Activated CD4-positive, alpha-beta T cell treated with anti-CD3 and anti-CD28 coated beads, Interleukin-2, Interleukin-6, amounts not matched to agents 100 ng/mL and 50 ng/mL, durations not matched to agents 16 hours and 8 hours (primary cell): Measurements from ENCODE around the gene ASB16.

Source experiments
- DNase-seq: peaks from one replicate; pipeline ENCODE4 v3.0.0-alpha.2; 2020

The ASB16 gene

DNA sequence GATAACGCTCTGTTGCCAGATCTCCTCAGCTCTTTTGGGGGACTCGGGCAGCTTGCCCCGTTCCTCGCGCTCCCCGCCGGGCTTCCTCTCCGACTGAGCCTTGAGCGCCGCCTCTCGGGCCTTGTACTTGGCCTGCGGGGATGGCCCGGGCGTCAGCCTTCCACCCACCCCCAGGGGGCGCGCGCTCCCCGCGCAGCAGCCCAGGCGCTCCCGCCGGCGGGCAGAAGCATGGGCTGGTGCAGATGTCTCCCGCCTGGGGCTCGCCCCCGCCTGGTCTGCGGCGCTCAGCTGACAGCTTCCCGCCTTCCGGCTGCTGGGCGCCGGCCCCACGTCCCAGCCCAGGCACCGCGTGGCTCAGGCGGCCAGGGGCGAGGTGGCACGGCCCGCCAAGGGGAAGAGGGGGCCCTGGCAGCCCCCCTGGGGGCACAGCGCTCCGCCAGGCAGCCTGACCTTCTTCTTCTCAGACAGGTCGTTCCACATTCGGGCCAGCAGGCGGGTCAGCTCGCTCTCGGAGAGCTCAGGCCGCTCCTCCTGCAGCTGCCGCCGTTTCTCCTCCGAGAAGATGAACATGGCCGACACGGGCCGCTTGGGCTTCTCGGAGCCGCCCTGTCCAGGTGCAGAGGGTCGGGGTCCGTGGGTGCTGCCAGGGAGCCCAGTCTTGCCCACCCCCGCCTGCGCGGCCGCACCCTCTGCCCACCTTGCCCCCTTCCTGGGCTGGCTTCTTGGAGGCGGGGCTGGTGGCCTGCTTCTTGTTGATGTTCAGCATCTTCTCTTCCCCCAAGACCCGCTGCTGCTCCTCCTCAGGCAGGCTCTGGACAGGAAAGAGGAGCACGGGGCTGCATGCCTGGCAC is 40.1 kb downstream of the ASB16 start:
- DNase-seq, result peak; percentile 95

- DNase-seq, result no peak
Measured at GRCh38 chr17:44211281-44212265, 41.1 kb downstream of the ASB16 start.

DNA sequence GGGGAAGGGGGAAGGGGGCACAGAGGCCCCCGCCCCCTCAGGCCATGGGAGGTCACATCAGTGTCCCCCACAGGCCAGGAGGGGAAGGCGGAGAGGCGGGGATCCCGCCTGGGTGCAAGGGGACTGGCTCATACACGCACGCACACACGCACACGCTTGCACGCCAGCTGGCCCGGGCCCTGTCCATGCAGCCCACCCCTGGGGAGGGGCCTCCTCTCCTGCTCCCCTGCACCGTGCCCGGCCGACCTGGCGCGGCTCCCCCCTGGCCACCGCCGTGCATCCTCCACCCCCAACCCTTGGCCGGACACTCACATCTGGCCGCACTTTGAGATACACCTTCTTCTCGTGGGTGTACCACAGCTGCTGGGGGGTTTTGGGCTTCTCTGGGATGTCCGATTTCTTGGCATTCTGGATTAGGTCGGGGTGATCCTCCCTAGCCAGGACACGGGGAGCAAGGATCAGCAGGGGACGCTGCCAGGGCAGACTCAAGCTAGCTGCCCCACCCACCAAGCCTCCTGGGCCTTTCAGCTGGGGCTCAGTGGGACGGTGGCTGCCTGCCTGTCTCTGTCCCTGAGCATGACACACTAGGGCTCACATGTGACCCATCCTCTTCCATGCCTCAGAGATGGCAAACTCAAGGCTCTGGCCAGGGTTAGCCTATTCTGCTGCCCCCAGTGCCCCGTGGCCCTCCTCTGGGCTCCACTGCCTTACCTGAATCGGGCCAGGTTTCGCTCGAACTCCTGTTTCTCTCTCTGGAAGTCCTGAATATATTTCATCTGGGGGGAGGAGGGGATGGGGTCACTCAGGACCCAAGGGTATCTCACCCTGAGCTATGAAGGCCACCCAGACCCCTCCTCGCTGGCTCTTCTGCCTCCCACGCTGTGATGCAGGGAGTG is 42.3 kb downstream of the ASB16 start:
- no peak for DNase-seq

DNA sequence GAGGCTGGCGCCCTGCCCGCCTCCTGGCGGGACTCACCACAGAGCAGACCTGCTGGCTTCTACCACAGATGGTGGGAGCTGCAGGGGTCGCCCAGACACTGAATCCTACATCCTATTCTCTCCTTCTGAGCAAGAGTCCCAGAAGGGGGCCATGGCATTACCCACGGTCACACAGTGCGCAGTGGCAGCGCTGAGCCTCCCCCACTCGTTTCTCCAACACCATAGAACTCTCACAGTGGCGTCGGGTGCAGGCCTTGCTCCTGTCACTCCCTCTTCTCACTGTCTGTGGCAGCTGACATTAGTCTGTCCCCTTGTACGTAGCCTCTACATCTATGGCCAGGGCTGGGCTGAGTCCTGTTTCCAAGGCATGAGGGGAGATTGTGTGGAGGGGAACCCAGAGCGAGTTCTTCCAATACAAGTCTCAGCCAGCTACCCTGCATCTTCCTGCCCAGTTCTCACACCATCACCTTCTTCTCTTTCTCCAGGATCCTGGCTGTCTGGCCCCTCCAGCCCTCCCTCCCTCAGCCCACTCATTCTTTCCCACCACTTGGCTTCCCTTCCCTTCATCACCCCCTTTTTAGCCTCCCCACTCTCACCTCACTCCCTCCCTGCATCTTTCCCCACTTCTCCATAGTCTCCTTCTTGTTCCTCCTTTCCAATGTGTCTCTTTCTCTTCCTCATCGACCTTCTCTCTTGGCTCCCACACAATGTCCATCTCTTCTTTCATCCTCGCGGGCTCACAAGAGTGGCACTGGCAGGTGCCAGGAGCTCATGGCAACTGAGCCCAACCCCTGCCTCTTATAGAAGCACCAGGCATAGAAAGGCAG is 43.1 kb downstream of the ASB16 start:
- DNase-seq, result no peak

DNA sequence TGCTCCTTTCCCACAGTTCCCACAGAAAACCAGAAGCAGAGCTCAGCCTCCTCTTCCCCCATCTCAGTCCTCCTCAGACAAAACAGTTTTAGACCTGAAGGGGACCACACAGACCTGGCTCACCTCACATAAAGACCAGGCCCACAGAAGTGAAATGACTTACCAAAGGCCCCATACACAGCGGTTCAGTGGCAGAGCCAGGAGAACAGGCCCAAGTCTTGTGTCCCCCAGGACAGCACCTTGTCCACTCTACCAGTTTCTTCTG is 43.7 kb downstream of the ASB16 start:
- DNase-seq, result no peak

DNA sequence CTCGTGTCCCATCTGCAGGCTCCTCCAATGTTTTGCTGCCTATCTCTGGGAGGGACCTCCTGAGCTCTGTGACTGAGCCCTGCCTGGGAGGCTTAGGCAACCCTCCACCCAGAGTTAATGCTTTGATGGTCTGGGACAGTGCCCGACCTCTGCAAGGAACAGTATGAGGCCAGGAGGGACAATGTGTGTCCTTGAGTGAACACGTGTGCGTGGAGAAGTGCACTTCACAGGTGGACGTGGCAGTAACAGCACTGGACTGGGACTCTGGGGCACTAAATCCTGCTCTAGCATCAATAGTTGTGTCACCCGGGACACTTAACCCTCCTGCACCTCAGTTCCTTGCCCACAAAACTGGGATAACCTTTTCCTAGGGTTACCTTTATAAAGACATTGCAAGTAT is 44.4 kb downstream of the ASB16 start:
- no peak for DNase-seq

- DNase-seq, result peak; percentile 75
Measured at GRCh38 chr17:44216173-44216572, 45.7 kb downstream of the ASB16 start.

DNA sequence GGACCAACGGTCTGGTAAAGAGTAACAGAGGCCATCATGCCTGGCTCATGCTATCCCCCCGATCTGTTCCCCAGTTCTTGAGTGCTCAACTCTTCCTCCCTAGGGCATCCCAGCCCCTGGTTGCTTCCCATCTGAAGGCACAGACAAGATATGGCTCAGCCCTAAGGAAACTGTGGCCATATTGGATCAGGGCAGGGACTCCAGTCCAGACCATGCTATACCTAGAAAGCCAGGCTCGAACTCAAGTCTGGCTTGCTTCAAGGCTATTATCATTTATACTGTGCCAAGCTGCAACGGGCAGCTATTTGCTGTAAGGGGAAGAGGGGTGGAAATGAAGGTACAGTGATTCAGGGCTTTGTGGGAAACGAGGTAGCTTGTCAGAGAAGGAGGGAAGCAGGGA is 46.2 kb downstream of the ASB16 start:
- DNase-seq, result peak; percentile 60

DNA sequence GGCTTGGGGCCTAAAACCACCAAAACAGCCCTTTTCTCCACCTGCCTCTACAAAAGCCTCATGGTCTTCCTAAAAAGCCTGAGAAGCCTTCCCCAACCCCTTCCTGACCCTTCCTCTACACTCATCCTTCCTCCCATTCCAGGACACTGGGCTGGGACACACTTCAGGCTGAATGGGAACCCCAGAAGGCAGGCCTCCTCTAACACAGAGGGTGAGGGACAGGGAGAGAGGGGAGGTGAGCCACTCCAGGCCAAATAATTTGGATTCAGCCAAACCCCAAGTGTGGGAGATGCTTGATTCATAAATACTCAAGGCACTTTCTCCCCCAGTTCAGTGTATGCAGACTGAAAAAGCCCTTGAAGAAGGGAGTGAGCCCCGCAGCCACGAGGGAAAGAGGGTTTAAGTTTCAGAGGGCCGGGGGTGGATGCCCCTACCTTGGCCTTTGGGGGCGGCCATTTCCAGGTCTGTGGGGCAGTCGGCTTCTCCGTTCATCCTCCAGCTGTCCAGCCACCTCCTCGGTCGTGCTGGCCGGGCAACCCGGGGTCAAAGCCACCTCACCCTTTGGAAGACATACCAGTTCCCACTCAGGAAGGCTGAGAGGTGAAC is 47.3 kb downstream of the ASB16 start:
- DNase-seq, result peak; percentile 14

- peak; percentile 92 for DNase-seq
Measured at GRCh38 chr17:44218344-44219107, 48.0 kb downstream of the ASB16 start.

DNA sequence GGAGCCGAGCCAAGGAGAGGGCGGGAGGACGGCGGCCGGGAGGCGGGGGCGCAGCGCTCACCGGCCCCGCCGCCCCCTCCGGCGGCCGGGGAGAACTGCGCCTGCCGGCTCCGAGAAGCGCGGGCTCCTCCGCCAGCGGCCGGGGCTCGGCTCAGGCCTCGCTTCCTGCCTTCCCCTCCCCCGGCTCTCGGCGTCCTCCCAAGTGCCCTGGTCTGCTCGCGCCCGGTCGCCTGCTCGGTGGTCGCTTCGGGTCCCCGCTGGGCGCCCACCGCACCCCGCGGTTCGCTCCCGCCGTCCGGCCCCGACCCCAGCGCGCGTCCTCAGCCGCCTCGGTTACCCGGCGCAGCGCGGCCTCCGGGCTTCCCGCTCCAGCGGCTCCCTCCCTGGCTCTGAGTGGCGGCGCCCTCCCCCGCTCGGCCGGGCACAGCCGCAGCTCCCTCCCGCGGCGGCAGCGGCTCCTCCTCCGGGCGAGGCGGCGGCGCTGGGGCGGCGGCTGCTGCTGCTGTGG is 48.7 kb downstream of the ASB16 start:
- DNase-seq, result peak; percentile 76

GRCh38 chr17:44219616-44220212 is 49.2 kb downstream of the ASB16 start, which contains the start of gene UBTF:
Gene UBTF, minus strand, starts transcription at chr17:44219675. Its CDS starts 1,446 bp downstream, at chr17:44218229.
- peak; percentile 69 for DNase-seq

- DNase-seq, result peak; percentile 64
Measured at GRCh38 chr17:44220213-44221083, 49.9 kb downstream of the ASB16 start.

DNA sequence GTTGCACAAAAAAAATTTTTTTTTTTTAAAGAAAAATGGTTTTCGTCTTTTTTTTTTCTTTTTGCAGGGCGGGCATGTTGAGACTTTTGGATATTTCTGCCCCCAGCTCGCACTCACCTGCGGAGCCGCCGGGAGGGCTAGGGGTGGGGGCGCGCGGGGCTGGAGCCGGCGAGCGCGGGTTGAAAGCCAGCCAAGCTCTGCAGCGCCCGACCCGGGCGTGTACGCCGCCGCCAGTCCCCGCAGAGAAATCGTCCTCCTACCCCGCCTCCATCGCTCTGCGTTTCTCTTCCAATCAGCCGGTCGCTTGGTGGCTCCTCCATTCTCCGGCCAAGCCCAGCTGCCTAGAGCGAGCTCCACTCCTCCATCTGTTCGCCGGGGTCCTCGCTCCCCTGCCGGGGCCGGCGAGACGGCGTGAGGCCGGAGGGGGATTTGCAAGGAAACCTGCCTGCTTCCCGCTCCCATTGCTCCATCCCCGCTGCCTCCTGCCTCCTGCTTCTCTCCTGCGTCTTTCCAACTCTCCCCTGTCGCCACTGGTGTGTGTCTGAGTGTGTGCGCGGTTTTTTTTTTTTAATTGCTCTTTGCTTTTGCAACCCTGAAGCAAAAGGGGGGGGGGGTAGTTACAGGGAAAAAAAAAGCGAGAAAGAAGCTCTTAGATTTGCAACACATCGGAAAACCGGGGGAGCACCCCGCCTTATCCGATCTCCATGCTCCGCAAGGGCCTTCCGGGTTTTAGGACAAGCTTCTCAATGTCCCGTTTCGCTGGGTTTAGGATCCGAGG is 50.8 kb downstream of the ASB16 start:
- DNase-seq, result peak; percentile 78

- DNase-seq, result no peak
Measured at GRCh38 chr17:44221862-44222111, 51.3 kb downstream of the ASB16 start.

DNA sequence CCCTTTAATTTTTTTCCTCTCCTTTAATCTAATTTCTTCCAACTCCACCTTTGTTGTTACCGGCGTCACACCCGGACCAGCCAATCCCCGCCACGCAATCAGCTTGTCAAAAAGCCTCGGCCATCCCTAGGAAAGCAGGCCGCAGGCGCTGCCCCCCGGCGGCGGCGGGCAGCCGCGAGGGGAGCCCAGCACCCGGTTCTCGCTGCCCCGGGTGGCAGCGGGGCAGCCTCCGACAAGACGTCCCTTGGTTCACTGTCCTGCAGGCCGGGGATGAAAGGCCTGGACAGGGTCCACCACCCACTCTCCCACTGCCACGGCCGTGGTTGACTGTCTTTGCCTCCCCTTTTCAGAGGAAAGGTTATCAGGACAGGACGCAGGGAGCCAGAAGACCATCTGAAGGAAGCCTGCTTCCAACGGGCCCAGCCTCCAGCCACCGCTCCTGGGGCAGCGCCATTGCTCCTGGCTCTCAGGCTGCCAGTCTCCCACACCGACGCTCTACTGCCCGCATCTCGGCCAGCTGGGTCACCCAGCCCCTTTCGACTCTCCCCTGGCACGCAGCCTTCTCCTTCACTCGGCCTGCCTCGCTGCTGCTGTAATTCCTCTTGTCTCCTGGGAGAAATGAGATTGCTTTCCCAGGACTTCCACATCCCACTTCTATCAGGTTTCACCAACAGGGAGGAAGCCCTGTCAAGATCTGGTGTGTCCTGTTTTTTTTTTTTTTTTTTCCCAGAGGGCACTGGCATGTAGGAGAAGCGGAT is 51.8 kb downstream of the ASB16 start:
- peak; percentile 68 for DNase-seq

DNA sequence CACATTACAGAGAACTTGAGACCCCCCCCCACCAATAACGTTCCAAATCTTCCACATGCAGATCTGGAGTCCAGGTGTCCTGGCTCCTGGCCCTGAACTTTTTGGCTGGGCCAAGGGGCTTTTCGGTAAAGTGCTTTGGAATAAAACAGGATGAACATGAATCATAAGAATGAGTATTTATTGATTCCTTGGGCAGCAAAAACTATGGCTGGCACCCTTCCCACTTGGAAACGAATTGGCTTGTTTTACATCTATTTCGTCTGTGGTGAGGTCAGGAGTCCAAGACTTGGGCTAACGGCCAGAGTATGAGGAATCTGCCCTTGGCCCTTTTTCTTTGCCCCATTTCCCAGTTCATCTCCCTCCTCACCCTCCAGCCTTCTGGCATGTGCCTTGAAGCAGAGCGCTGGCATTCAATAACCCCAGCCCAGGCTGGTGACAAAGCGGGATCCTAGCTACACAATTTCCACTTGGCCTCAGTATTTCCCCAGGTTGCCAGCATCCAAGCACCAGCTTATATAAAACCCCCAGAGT is 53.1 kb downstream of the ASB16 start:
- no peak for DNase-seq
